ENCODE measurements around the gene ASTE1.
"Not testable (repeated sequence)": the region's sequence is repeated elsewhere in the genome, so short reads cannot be mapped to it uniquely, and the experiment has no call there.

GRCh38 chr3:130972592-130972991 lies 54.0 kb downstream of the ASTE1 start:
- not testable (repeated sequence) for TF ChIP-seq CTCF (IDR thresholded peaks at IDR 0.05; ENCODE audit: poor library complexity, severe bottlenecking); EZH2 (IDR thresholded peaks at IDR 0.05; ENCODE audit: borderline replicate concordance, insufficient read depth, low read length, poor library complexity, severe bottlenecking); MXI1 (conservative IDR thresholded peaks at IDR 0.05; ENCODE audit: poor library complexity, severe bottlenecking); POLR2AphosphoS5 (IDR thresholded peaks at IDR 0.05); EP300 (conservative IDR thresholded peaks at IDR 0.05; ENCODE audit: poor library complexity, severe bottlenecking)

Measured in neural cell (in vitro differentiated cells).